RWPE1 (cell line): Measurements from ENCODE around the gene ZFYVE9.

Experiments
- CTCF ChIA-PET: fragments of 350-600 bp; sonication (Branson Sonifier 250); formaldehyde crosslinking; extraction: SDS; loops from one replicate; lab custom pipeline; 2021; lab: Yijun Ruan, JAX
- POLR2A ChIA-PET: fragments of 400-600 bp; formaldehyde crosslinking; extraction: SDS; loops from one replicate; lab custom pipeline; 2020; ENCODE audit warnings: antibody characterized with exemption; ENCODE audit not compliant: low non-redundant PET; lab: Yijun Ruan, JAX
- DNase-seq: peaks from one replicate; pipeline ENCODE4 v3.0.0; 2012; ENCODE audit warnings: low spot score
- H3K27ac ChIP-seq: fragments of 450-650 bp; 2 replicates; pipeline ENCODE4 v1.5.1; 2017
- TF ChIP-seq, protein P1 (sequence below): fragments of 450-650 bp; conservative IDR thresholded peaks from 2 replicates; pipeline ENCODE4 v1.5.1; 2017; ENCODE audit warnings: low read depth, mild to moderate bottlenecking

Gene ZFYVE9

DNA sequence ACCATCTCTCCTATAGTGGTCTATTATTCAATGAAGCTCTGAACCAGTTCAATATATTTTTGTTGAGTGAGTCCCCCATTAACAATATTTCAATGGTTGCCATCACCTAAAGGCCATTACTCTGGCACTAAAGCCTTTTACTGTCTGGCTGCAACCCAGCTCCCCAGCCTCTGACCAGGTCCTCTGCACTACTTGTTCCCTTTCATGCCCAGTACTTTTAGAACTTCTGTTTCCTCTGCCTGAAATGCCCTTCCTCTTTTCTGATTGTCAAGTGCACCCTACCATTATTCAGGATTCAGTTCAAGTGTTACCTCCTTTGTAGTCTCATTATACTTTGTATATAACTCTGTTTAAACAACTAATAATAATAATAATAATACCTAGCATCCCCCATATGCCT lies 30.4 kb upstream of the ZFYVE9 start:
- POLR2A ChIA-PET, result no interaction called here

DNA sequence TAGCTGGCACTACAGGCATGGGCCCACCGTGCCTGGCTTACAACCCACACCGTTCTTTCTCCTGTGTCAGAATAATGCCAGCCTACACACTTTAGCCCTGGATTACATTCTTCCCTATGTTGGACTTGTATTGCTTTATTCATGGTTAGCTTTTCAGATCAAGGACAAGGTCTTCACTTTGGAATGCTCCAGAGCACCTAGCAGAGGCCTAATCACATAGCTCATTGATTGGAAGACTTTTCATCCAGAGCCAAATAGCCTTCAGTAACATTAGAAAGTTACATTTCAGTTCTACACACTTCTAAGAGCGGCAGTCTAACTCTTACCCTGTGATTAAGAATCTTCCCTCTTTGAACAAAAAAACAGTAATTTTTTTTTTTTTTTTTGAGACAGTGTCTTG lies 29.4 kb upstream of the ZFYVE9 start:
- TF ChIP-seq, protein P1, sequence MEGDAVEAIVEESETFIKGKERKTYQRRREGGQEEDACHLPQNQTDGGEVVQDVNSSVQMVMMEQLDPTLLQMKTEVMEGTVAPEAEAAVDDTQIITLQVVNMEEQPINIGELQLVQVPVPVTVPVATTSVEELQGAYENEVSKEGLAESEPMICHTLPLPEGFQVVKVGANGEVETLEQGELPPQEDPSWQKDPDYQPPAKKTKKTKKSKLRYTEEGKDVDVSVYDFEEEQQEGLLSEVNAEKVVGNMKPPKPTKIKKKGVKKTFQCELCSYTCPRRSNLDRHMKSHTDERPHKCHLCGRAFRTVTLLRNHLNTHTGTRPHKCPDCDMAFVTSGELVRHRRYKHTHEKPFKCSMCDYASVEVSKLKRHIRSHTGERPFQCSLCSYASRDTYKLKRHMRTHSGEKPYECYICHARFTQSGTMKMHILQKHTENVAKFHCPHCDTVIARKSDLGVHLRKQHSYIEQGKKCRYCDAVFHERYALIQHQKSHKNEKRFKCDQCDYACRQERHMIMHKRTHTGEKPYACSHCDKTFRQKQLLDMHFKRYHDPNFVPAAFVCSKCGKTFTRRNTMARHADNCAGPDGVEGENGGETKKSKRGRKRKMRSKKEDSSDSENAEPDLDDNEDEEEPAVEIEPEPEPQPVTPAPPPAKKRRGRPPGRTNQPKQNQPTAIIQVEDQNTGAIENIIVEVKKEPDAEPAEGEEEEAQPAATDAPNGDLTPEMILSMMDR, result no peak
- no peak for DNase-seq
- ChIA-PET POLR2A (no interaction called here), CTCF (interaction anchor here (0.7 kb wide), 1 partner anchor 57 kb away, joined by 7 read pairs; no protein-coding TSS in a partner anchor)
- no peak overlapping the region for H3K27ac ChIP-seq

More for the DNA sequence above, 30.4 kb upstream of the ZFYVE9 start:
- H3K27ac ChIP-seq, result no peak overlapping the region
- CTCF ChIA-PET, result no interaction called here
- DNase-seq, result no peak
- TF ChIP-seq, protein P1, result no peak

DNA sequence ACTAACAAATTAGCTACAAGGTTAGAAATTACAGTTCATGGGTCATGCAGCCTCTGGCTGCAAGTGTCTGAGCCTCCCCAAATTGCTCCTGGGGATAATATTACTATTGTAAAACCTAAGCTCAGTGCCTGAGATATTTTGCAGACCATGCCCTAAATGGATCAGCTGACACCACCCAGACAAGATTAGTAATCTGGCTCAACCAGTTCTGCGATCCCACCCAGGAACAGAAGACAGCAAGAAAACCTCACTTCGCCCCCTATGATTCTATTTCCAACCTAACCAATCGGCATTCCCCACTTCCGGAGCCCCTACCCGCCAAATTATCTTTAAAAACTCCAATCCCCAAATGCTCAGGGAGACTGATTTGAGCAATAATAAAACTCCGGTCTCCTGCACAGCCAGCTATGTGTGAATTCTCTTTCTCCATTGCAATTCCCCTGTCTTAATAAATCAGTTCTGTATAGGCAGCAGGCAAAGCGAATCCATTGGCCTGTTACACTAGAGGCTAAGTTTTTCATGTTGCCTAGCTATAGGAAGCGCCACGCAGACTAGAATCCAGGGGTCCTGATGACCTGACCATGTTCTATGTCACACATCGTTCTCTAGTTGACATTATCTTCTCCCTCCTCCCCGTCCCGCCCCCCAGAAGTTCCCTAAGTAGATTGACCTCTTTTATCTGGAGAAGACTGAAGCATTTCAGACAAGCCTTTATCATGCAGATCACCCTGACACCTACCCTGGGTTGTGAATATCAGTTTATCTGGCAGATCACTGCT lies 22.4 kb upstream of the ZFYVE9 start:
- TF ChIP-seq, protein P1, result no peak
- H3K27ac ChIP-seq, result no peak overlapping the region
- ChIA-PET CTCF (interaction anchor here (0.6 kb wide), 1 partner anchor 14 kb away, joined by 3 read pairs; no protein-coding TSS in a partner anchor), POLR2A (no interaction called here)
- DNase-seq, result no peak

DNA sequence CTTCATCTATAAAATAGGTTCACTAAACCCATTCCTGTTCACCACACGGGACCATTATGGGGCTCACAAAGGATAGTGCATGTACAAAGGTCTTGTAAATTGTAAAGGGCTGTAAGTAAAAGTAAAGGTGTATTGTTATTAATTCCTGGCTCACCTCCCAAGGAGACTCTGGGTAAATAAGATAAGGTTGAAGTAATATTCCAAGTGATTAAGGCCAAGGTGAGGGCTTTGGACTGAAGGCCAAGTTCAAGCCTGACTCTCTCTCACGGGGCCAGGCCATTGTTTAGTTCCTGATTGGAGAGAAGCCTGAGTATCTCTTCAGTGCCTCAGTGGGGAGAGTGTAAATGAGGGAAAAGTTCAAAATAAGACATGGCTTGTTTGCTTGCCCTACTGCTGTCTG lies 19.5 kb upstream of the ZFYVE9 start:
- CTCF ChIA-PET, result no interaction called here
- POLR2A ChIA-PET, result no interaction called here
- TF ChIP-seq, protein P1, result no peak
- DNase-seq, result no peak
- H3K27ac ChIP-seq, result no peak overlapping the region

DNA sequence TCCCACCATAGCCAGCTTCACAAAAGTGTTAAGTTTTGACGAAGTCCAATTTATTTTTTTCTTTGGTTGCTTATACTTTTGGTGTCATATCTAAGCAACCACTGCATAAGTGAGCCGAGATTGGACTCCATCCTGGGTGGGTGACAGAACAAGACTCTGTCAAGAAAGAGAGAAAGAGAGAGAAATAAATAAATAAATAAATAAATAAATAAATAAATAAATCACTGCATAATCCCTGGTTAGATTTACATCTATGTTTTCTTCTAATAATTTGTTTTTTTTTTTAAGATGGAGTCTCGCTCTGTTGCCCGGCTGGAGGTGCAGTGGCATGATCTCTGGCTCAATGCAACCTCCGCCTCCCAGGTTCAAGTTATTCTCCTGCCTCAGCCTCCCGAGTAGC lies 18.3 kb upstream of the ZFYVE9 start:
- no peak overlapping the region for H3K27ac ChIP-seq
- DNase-seq, result no peak
- ChIA-PET POLR2A (no interaction called here), CTCF (interaction anchor here (0.6 to 1.0 kb wide), 2 partner anchors 20 to 173 kb away, joined by 3 to 6 read pairs; no protein-coding TSS in a partner anchor)
- TF ChIP-seq, protein P1, result no peak

DNA sequence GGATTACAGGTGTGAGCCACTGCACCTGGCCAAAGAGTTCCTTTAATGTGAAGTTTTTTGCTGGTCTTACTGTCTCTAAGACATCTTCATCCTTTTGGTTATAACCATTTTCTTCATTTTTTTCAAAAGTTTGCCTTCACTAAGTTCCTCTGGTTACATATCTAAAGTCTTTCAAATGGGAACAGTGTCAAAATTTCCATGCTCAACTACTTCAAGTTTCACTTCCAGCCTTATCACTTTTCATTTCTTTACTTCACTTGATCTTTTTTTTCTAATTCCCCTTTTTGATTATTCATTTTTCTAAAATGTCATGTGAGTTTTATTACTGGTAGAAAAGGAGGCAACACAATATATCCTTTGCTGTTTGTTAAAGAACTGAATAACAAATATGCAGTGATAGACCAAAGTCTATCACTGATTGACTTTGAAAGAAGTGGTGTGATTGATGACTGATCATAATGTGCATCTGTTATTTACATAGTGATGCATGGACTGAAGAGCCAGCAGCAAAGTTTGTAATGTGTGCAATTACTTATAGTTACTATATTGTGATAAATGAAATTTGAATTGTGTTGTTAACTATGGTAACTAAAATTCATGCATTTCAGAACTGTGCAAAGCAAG lies 16.0 kb upstream of the ZFYVE9 start:
- TF ChIP-seq, protein P1, result no peak
- CTCF ChIA-PET, result no interaction called here
- no peak for DNase-seq
- POLR2A ChIA-PET, result no interaction called here
- H3K27ac ChIP-seq, result no peak overlapping the region
